GM12873 (cell line): ENCODE measurements around the gene EXOC6B.

Experiments used
- CTCF ChIP-seq: IDR thresholded peaks from 2 replicates; pipeline ENCODE4 v1.5.1; 2012; ENCODE audit warnings: low read depth, mild to moderate bottlenecking, moderate library complexity, low read length, control low read depth; ENCODE audit not compliant: insufficient read depth; ENCODE audit errors: missing control alignments

The EXOC6B gene

GRCh38 chr2:72576861-72577260 is 249.0 kb downstream of the EXOC6B start:
- TF ChIP-seq CTCF: no peak

DNA sequence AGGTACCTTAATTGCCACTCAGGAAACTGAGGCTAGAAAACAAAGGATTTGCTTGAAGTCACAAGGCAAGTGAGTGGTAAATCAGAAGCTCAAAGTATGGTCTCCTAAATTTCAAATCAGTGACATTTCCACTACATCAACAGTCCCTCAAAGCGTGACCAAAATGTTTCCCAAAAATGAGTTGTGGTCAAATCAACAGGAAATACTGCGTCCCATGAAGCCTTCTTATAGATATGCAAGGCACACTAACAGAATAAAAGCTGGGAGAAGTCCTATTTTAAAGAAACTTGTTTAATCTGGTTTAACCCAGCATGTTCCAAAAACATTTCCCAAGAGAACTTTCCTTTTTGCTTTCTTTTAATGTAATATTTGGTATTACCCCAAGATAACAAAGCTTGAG is 249.4 kb downstream of the EXOC6B start:
- no peak for TF ChIP-seq CTCF

DNA sequence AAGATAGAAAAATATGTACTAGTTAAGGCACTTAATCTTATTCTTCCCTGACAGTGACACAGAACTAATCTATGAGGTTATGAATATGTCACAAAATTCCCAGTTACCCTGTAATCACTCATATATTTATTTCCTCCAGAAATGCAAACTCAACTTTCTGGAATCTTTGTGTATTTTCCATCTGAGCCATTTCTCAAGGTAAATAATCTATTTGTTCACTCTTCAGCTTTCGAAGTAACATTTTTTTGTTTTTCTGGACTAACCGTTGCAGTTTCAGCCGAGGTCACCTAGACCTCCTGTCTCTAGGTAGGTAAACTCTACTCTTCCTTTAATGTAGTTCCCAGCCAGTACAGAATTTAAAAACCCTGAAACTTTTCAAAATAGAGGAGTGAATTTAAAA is 250.9 kb downstream of the EXOC6B start:
- no peak for TF ChIP-seq CTCF

DNA sequence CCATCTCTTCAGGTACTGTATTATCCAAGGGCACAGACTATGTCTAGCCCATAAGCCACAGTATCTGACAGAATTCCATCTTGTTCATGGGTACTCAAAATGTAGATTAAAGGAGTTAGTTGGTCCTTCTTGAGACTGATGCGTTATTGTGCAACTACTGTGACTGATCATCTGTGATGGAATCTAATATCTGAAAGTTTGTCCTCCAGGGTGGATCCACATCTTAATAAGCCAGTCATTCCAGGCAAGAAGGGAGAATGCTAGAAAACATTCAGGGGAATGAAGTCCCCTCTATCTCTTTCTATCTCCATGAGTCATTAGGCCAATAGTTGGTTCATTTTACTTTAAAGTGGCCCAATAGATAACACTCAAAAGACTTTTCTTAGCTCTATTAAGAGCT is 252.6 kb downstream of the EXOC6B start:
- TF ChIP-seq CTCF: no peak

DNA sequence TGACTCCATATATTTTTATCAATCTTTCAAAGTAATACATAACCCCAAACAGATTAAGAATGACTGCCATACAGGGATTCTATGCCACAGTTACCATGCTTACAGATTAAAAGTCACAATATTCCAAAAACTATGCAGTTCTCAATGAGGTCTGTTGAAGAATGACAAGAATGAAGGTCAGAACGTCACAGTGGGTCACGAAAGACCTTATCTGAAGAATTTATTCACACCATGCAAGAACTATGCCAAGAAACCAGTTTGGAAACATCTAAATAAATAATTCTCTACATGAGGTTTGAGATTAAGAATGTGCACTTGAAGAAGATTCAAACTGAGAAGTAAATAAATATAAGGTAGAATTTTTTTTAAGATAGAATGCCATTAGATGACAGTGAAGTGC is 253.3 kb downstream of the EXOC6B start:
- no peak for TF ChIP-seq CTCF

- TF ChIP-seq CTCF: no peak
Observed at GRCh38 chr2:72570413-72570812, 255.4 kb downstream of the EXOC6B start.

DNA sequence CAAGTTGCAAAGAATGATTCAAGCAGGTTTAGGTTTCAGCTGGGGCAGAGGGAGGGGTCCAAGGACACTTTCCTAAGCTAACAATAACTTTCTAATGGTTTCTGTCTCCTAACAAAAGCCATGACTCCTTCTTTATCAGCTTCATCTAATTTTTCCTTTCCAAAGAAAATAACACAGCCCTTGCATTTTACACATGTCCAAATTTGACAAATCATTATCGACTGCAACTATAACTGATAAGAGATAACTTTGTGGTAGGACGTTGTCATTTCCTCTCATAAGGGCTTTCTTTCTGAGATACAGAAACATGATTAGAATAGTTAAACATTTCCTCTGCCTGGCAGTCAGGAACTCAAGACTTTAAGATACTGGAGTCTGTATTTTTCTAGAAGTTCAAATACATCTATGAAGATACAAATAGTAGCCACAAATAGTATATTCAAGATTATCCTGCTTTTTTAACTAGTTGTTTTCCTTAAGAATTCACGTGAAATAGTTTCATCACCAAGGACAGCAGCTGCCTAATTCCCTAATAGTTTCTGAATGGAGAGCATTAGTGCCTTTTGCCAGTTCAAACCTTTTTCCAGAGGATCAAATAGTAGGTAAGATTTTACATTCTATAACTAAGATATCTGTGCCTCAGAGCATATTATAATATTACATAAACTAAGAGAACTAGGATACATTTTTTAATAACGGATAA is 263.2 kb downstream of the EXOC6B start:
- TF ChIP-seq CTCF: no peak
